COLO668 (cell line): Measurements from ENCODE around the gene TGM5.
"Not testable (repeated sequence)": the region's sequence is repeated elsewhere in the genome, so short reads cannot be mapped to it uniquely, and the experiment has no call there.

Experiments used
- DNase-seq: peaks from one replicate; lab custom pipeline; 2025; ENCODE audit not compliant: unreplicated experiment; lab: John Stamatoyannopoulos, UW

TGM5 gene, protein sequence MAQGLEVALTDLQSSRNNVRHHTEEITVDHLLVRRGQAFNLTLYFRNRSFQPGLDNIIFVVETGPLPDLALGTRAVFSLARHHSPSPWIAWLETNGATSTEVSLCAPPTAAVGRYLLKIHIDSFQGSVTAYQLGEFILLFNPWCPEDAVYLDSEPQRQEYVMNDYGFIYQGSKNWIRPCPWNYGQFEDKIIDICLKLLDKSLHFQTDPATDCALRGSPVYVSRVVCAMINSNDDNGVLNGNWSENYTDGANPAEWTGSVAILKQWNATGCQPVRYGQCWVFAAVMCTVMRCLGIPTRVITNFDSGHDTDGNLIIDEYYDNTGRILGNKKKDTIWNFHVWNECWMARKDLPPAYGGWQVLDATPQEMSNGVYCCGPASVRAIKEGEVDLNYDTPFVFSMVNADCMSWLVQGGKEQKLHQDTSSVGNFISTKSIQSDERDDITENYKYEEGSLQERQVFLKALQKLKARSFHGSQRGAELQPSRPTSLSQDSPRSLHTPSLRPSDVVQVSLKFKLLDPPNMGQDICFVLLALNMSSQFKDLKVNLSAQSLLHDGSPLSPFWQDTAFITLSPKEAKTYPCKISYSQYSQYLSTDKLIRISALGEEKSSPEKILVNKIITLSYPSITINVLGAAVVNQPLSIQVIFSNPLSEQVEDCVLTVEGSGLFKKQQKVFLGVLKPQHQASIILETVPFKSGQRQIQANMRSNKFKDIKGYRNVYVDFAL

DNA sequence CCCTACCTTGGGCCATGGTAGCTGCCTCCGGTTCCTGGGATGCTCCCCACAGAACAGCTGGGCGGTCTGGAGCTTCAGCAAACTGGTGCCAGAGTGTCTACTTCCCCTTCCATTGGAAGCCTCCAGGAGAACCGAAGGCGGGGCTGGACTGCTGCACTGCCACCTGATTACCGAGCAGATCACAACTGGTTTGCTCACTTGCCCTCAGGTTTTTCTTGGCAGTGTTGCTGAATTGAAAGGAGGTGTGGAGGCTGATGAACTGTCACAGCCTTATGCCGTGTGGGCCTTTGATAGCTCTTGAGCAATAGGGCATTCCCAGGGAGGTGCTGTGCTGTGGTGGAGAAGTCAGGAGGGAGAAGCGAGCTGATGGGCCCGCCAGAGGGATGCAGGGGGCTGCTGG lies at the start of gene TGM5:
Gene TGM5 (minus strand): TSS at position 95 of the 400 bp plus-strand sequence. CDS start 79 bp downstream, at position 16.
- no peak for DNase-seq

DNA sequence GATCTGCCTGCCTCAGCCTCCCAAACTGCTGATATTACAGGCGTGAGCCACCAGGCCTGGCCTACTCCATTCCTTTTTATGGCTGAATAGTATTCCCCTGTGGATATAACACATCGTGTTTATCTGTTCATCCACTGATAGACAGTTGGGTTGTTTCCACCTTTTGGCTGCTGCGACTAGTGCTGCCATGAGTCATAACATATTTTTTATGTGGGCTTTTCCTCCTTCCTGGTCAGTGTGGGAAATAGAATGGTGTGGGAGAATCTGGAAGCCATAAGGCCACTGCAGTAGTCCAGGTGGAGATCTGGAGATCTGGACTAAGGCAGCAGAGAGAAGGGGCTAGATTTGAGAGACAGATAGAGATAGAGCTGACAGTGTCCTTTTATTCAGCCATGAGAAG lies 47.4 kb upstream of the TGM5 start:
- DNase-seq = no peak

DNA sequence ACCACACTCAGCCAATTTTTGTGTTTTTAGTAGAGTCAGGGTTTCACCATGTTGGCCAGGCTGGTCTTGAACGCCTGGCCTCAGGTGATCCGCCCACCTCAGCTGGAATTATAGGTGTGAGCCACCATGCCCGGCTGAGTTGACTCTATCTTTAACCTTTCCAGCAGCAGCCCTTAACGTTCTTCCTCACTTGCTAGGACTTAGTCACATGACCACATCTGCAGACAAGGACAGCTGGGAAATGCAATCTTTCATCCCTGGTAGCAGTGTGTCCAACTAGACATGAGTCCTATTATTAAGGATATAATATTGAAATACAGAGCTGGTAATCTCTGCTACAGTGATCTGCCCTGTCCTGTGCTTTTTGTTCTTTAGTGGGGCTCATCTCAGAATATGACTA lies 45.6 kb upstream of the TGM5 start:
- DNase-seq = no peak

DNA sequence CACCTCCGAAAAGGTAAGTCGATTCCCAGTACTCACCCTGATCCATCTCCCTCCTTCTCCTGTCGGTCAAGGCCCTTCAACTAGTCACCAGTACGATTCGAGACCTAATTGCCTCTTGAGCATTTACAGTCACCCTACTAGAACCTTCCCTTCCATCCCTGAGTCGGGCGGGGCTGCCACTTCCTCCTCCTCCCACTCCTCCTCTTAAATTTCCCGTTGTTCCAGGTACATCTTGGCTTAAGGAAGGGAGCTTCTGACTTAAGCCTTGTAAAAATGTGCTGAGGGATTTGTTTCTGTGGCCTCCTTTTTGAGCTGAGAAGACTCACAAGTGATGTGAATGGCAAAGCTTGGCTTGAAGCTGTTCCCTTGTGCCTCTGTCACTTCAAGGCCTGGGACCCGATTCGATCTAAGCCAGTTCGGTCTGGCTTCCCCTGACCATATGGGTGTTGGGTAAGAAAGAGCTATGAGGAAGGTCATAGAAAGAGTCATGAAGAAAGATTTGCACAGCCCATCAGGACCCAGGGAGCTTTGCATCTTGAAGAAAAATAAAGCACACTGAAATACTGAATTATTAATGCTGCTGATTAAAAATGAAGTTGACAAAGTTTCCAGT lies 35.6 kb upstream of the TGM5 start, which contains the start of gene TGM7:
Gene TGM7 (minus strand): TSS at position 51 of the 613 bp plus-strand sequence.
- no peak for DNase-seq

DNA sequence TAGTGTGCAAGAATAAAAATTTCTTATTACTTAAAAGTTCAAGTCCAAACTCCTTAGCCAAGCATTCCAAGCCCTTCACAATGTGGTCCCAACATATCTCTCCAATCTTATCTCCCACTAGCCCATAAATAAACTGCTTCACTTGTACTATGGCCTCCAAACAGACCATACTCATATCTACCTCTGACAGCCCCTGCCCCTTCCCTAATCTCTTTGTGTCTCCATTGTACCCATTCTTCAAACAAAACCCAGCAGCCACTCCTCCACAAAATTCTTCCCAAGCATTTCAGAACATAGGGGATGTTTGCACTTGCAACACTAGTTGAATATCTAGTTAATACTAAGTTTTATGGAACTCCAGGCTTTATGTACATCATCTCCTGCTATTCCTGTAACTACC lies 33.2 kb upstream of the TGM5 start:
- DNase-seq = no peak

DNA sequence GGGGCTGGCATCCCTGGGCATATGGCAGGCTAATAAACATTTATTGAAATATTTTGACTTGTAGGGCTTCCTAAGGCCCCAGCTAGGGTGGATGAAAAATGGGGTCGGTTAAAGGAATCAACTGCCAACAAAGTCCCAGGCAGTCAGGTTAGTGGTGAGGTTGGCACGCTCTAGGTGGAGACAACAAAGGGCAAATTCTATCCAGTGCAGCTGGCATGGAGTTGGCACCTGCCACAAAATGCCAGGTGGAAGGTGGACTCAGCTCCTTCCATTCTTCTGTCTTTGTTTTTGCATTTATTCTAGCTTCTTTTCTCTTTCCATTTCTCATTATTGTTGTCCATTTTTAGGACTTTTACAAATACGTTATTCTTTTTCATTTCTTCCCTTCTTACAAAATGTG lies 32.7 kb upstream of the TGM5 start:
- DNase-seq = no peak

DNA sequence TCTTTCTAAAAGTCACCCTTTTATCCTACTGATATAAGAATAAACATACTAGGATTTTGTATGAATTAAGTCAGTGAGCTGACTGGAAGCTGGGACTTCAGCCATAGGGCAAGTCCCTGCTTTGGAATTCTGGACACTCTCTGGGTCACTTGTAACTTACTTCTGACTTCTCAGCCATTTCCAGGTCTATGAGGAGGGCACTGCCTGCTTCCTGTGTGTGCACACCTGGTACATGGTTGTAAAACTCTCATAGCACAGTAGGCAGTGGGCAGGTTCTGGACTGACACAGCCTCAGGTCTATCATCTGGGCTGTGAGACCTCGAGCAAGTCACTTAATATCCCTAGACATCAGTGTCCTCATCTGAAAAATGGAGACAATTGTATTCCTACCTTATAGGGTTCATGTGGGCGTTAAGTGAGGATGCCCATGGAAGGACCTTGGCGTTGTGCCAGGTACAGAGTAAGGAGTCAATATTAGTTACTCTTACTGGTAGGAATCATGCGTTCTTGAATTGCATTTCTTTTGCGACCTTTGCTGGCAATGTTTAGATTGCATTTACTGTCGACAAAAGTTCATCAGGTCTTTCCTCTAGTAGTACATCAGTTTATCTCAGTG lies 27.5 kb upstream of the TGM5 start:
- DNase-seq = no peak

DNA sequence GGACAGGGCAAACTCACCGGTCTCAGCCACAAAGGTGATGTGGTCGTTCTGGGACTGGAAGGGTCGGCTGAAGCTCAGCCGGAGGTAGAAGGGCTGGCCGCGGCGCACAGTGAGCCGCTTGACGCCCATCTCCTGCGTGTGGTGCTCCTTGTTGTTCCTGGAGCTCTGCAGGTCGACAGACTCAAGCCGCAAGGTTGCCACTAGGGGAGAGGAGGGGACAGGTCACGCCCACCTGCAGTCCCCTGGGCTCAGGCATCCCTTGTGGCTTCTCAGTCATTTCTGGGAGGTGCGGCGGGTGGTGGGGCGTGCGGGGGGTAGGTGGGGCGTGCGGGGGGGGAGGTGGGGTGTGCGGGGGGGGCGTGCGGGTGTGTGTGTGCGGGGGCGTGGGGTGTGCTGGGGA lies 26.7 kb upstream of the TGM5 start:
- DNase-seq = no peak

DNA sequence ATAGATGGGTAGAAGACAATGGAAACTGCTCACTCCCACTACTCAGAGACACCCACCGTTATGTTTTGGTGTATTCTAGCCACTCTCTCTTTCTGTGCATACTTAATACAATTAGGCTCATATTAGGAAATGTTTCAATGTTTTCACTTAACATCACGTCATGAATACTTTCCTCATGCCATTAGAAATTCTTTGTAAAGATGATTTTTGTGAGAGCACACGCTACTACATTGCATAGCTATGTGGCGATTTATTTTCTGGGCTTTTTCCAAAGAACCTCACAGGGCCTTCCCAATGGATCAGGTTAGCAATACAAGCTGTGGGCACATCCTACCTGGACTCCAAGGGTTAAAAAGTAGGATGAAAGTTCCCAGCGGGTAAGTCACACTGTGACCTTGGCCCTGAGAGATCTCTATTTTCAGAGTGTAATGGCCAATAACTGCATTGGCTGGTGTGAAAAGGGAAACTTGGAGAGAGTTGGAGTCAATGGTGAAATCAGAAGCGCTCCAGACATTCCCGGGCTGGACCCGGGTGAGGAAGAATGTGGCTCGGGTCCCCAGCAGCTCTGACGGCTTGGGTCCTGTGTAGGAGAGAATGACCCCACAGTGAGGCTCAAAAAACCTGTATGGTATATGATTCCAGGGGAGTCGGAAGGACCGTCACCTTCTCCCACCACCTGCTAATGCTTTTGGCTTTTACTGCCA lies 25.8 kb upstream of the TGM5 start:
- no peak for DNase-seq

DNA sequence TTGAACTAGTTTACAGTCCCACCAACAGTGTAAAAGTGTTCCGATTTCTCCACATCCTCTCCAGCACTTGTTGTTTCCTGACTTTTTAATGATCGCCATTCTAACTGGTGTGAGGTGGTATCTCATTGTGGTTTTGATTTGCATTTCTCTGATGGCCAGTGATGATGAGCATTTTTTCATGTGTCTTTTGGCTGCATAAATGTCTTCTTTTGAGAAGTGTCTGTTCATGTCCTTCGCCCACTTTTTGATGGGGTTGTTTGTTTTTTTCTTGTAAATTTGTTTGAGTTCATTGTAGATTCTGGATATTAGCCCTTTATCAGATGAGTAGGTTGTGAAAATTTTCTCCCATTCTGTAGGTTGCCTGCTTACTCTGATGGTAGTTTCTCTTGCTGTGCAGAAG lies 22.9 kb upstream of the TGM5 start:
- not testable (repeated sequence) for DNase-seq

DNA sequence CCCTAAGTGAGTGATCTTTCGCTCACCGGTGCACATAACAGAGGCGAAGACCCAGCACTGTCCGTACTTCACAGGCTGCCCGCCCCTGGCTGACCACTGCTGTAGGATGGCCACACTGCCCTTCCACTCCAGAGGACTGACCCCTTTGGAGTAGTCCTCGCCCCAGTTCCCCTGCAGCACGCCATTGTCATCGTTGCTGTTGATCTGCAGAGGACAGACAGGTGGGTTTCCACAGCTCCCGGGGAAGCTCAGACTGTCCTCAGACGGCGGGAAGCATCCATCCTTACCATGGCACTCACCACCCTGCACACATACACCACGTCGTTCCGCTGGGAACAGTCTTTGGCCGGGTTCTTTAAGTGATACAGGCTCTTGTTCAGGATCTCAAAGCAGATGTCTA lies 20.5 kb upstream of the TGM5 start:
- DNase-seq = no peak

DNA sequence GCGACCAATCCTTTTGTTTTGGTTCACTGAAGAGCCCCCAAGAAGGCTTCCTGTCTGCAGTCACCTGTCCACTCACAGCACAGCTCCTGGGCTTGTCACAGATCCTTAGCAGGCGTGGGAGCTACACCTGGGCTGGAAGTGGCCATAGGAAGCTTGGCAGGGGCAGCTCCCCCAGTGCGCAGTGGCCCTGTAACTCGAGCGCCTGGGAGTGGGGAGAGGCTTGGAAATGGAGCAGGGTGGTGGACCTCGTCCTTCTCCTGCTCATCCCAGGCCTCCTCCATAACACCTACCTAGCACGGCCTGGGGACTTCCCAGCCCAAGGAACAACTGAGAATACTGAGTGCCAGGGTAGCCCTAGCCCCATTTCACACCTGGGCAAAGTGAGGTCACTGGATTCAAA lies 19.3 kb upstream of the TGM5 start:
- DNase-seq = no peak

DNA sequence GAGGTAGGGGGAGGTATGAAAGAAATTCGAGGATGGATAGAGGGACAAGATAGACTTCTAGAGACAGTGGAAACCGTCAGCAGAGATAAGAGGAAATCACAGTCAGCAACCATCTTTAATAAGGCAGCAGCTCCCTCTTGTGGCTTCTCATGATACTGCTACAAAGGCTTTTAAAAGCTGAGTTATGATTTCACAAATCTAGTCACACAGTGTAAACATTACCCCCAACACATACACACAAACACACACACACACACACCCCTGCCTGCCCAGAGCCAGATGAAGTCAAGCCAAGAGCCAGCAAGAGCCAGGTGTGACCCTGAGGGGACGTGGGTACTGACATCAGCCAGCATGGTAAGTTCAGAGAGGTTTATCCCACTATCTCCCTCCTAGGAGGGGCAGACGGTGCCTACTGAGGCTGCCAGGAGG lies 18.9 kb upstream of the TGM5 start:
- peak; percentile 62 for DNase-seq

DNA sequence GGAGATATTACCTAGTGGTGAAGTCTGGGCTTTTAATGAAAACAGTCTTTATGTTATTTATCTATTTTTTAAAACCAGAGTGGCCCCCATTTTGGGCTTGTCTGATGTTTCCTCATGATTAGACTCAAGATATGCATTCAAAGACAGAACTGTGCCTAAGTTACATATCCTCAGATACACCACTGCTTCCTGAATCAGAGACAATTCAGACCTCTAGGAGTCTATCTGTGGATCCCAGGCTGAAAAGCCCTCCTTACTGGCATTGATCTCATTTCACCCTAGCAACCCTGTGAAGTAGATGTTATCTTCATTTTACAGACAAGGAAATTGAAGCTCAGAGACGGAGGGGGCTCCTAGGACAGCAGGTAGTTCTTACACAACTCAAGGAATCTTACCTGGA lies 16.8 kb upstream of the TGM5 start:
- DNase-seq = no peak

DNA sequence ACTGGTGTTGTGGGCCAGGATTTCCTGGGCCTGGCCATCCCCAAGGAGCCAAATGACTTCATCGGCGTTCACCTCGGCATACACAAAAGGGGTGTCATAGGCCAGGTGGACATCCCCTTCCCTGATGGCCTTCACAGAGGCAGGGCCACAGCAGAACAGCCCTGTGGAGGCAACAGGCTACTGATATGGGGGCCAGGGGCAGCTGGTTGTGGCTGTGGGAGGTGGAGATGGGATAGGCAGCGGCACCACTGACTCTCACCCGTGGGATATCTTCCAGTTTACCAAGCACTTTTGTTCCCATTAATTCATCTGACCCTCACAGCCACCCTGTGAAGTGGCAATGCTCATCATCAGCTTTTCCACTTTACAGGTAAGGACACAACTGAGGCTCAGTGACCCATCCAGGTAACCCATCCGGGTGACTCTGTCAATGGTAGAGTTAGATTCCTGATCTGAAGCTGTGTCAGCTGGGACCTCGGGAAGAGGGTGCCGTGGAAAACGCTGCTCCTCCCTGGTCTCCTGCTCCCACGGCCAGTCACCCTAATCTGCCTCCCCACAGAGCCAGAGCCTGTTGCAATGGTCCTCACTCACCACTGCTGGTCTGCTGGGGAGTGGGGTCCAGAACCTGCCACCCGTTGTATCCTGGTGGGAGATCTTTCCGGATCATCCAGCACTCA lies 15.3 kb upstream of the TGM5 start:
- no peak for DNase-seq

DNA sequence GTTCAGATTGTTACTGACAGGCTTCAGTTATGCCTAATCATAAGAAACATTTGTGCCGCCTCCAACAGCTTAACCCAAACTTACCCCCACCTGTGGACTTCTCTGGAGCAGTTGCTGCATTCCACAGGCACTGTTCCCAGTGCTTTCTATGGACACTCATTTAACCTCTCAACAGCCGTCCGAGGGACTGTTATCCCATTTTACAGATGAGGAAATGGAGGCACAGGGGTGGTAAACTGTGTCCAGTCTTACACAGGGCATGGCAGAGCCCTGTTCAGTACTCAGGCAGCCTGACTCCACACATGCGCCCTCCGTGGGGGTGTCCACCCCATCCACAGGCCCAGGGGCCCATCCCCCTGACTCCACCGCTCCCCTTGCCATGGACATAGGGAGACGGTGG lies 14.3 kb upstream of the TGM5 start:
- DNase-seq = no peak

DNA sequence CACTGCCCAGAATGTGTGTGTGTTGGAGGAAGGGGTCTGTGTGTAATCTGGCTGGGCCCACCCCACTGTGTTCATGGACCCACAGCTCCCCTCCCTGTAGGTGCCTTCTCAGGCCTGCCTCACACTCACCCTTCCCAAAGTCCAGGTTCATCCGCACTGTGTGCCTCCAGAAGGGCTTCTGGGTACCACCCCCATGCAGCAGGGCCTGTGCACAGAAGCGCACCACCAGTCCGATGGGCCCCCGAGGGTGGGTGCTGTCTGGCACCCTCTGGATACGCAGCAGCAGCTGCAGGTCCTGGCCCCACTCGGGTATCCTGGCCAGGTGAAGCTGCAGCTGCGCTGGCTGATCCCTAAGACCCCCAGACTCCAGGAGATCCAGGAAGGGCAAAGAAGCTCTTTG lies 12.8 kb upstream of the TGM5 start:
- DNase-seq = no peak

DNA sequence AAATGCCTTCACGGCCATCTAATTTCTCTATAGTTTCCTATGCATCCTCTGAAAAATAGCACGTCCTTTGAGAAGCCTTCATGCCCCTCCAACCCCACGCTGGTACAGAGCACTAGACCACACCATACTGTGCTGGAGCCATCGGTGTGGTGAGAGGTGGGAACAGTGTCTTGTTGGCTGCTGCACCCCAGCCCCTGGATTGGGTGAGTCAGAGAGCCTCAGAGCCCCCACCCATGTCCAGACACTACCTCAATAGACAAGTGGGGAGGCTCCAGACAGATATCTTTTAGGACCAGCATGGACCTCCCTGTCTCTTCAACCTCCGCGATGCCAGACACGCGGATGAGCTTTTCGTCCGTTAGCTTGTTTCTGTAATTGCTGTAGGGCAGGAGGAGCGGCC lies 12.1 kb upstream of the TGM5 start:
- DNase-seq = no peak

DNA sequence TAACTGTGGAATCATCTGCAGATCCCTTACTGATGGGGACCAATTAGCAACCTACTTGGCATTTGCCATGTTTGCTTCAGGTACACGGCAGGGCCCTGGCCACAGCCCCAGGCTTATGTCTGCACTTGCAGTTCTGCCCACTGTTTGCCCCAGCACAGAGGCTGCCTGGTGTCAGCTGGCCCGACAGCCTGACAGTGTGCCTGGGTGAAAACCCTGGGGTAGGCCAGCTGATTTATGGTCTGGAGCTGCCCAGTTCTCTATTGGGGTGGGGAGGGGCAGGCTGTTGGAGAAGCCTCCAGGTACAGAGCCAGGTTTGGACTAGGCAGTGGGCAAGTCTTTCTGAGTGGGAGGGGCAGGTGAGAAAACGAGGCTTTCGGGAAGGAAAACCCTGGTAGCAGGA lies 11.2 kb upstream of the TGM5 start:
- DNase-seq = no peak

DNA sequence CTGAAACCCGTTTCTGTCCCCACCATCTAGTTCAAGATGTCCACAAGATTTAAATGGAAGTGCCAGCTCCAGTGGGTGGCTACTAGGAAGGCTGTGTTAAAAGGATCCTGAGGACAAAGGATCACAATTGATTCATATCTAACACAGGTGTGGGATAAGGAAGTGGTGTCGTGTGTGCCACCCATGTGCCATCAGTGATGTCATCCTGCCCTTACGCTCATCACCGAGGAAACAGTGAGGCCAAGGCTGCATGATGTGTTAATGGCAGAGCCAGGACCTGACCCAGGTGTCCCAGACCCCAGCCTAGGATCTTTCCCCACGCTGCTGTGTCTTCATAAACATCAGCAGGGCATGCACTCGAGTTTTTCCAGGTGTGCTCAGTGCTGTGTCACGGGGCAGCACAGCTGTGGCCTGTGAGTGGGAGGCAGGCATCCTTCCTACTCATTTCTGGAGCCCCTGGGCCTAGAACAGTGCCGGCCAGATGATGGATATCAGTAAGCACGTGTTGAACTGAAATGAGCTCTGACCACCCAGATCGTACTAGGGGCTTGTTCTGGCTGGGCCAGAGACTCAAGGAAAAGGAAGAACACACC lies 10.6 kb upstream of the TGM5 start:
- peak; percentile 16 for DNase-seq
